Esophagus mucosa (tissue), 1 donor: ENCODE data around the gene CAPSL. TPM values are rescaled to one million over a fixed set of nuclear protein-coding genes. Genes with fewer than 3 reads are reported as not detected.
"Not testable (repeated sequence)": the region's sequence is repeated elsewhere in the genome, so short reads cannot be mapped to it uniquely, and the experiment has no call there.

ENCODE experiments used
- ATAC-seq: fragments of 200-7000 bp; cut with Tn5 transposase; one replicate; pipeline ENCODE4 v1.9.1; 2020
- total RNA-seq: library from RNA; stranded (reverse); gene quantifications from one replicate; pipeline ENCODE4 v1.2.4, GENCODE V29; 2023
- donor health status: DM: yes; HTN: yes; CAD: no.

CAPSL gene
- total RNA-seq, 1 donor from 2014 or later: not detected

DNA sequence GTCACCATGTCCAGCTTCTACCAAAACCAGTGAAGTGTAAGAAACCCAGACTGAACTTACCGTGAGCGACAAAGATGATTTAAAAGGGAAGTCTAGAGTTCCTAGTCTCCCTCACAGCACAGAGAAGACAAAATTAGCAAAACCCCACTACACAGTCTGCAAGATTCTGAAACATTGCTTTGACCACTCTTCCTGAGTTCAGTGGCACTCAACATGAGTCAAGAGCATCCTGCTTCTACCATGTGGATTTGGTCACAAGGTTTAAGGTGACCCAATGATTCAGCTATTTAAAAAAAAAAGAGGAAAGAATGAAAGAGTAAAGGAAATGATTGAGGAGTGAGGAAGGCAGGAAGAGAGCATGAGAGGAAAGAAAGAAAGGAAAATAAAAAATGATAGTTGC is 62.0 kb downstream of the CAPSL start:
- no peak for ATAC-seq

DNA sequence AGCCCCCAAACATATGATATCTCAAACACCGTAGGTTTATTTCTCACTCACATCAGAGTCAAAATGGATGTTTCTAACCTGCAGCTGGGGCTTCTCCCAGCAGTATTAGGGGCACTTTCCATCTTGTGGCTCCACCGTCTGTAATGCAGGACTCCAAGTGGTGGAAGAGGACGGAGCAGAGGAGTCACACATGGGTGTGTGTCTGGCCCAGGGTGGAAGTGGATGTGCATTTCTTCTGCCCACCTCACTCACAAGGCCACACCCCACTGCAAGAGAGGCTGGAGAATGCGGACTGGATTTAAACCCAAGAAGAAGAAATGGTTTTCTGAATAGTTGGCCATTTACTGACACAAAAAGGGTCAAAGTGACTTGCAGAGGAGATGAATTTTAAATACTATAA is 67.8 kb downstream of the CAPSL start:
- ATAC-seq: no peak

GRCh38 chr5:35869685-35870277 is 68.6 kb downstream of the CAPSL start:
- no peak for ATAC-seq

DNA sequence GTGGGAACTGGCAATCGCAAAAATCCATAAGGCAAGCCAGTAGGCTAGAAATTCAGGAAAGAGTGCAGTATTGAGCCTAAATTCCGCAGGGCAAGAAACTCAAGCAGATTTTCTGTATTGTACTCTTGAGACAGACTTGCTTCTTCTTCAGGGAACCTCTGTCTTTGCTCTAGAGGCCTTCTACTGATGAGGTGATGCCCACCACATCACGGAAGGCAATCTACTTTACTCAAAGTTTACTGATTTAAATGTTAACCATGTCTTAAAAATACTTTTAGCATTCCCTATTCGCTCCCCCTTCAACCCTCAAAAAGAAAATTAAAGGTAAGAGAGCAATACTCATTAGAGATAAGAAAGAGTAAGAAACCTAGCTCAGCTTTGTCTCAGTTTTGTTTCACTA is 70.4 kb downstream of the CAPSL start:
- no peak for ATAC-seq

DNA sequence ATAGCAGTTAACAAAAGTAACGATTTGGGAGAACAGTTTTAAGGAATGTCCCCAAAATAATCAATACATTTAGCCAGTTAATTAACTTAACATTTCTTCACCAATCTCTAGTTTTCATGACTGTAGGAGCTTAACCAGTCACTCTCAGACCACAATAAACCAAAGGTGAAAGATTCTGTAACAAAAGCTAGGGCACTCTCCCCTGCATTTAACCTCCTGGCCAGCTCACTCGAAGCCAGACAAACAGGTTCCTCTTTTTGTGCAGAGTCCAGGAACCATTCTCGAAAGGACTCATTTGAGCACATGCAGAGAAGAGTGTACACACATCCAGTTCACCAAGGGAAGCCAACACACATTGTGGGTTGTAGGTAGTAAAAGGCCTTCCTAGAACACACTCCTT is 75.3 kb downstream of the CAPSL start:
- ATAC-seq: peak; percentile 84

DNA sequence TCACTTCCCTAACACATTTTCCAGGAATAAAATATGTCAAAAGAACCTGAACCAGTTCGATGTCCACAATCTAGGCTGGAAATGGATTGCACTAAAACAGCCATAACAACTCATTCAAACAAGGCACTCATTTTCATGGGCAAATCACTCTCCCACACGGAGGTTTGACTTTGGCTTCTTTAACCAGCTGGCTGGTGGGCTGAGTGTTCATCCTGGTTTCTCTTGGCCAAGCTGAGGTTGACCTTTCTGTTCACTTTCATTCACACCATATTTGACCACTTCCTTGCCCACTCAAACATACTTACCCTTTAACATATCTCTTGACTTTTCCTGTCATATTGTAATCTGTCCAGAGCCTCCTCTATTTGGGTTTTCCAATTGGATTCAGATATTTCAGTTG is 76.3 kb downstream of the CAPSL start:
- ATAC-seq: no peak

GRCh38 chr5:35861718-35862117 is 76.7 kb downstream of the CAPSL start:
- no peak for ATAC-seq

DNA sequence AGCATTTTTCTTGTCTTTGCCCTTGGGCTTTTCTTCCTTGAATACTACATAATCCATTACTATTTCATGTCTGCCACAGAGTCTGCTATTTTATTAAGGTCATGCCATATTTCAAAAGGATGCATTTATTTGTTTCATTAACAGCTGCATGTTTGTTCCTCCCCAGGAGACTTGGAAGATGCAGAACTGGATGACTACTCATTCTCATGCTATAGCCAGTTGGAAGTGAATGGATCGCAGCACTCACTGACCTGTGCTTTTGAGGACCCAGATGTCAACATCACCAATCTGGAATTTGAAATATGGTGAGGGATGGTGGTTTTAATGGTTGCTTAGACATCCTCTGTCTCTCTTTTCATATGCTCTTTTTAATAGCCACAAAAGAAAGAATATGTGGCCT is 77.7 kb downstream of the CAPSL start:
- ATAC-seq: no peak

- ATAC-seq: no peak
Measured at GRCh38 chr5:35859101-35859661, 79.2 kb downstream of the CAPSL start.

DNA sequence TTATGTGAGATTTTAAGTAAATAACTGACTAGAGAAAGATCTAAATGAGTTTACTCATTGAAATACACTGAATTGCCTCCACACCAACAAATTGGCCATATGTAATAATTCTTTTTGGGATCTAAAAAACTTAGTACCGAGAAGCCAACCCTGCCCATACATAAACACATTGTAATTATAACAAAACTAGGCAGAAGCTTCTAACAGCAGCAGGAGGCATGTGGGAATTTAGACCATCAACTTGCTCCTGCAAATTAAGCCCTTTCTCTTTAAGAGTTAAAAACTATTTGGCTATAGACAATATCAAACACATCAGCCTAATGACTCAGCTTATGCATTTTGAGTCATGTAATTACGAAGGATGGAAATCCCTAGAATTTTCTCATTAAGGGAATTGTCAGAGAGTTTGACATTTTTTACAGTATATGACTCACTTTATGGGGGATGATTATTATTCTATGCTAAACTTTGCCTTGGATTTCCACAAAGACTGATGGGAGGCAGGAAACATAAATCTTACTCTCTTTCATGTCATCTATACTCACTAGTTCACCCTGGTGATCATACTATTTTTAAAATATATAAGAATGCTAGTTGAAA is 80.7 kb downstream of the CAPSL start:
- peak; percentile 58 for ATAC-seq

DNA sequence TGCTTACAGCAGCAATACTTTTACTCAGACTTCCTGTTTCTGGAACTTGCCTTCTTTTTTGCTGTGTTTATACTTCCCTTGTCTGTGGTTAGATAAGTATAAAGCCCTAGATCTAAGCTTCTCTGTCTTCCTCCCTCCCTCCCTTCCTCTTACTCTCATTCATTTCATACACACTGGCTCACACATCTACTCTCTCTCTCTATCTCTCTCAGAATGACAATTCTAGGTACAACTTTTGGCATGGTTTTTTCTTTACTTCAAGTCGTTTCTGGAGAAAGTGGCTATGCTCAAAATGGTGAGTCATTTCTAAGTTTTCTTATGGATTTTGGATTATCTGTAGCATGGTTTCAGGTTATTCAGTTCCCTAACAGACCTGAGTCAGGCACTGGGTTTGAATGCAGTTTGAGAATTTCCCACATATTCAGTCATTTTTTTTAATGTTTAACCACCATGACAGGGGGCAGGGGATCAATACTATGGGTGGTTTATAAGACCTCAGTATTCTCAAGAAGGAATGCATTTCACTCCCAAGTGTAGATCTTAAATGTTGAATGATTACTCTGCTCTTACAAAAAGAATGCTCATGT is 81.6 kb downstream of the CAPSL start, which contains the start of gene IL7R:
IL7R (plus strand) TSS at position 127 of the 587 bp plus-strand sequence; CDS start at position 214, 87 bp downstream.
- peak; percentile 28 for ATAC-seq

GRCh38 chr5:35856186-35856764 is 82.1 kb downstream of the CAPSL start:
- ATAC-seq: not testable (repeated sequence)

DNA sequence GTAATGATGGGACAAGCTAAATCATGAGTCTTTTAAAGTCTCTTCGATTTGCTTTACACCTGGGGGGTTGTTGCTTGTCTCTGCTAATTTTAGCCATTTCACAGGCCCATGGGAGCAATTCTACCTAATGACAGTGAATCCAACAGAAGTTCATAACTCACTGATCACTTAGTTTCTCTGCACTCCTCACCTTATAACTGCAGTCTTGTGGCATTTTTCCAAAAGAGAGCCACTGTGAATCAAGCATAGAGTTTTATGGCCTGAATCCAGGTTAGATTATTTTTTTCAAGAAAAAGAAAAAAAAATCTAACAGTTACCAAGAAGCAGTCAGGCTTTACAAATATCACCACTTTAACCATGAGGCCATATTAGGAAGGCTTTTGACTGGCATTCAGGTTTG is 83.2 kb downstream of the CAPSL start:
- no peak for ATAC-seq

Other genes with a start within 250 kb of the CAPSL start
- gene IL7R, start 81.7 kb downstream of the CAPSL start, total RNA-seq: 1.7 TPM
- gene UGT3A1, start 52.8 kb upstream of the CAPSL start, total RNA-seq: not detected
- not detected for gene UGT3A2, start 128.3 kb upstream of the CAPSL start, total RNA-seq
- 5.8 TPM for gene LMBRD2, start 213.3 kb upstream of the CAPSL start, total RNA-seq
- 27.4 TPM for gene SKP2, start 213.5 kb upstream of the CAPSL start, total RNA-seq